HG02970 (cell line): ENCODE measurements around the gene USP34.

Experiments used
- ATAC-seq: cut with Tn5 transposase; IDR thresholded peaks from one replicate; pipeline ENCODE4 v1.9.1; 2021; ENCODE audit warnings: mild to moderate bottlenecking, moderate library complexity, moderate number of reproducible peaks; ENCODE audit not compliant: unreplicated experiment, low FRiP score

USP34 gene

DNA sequence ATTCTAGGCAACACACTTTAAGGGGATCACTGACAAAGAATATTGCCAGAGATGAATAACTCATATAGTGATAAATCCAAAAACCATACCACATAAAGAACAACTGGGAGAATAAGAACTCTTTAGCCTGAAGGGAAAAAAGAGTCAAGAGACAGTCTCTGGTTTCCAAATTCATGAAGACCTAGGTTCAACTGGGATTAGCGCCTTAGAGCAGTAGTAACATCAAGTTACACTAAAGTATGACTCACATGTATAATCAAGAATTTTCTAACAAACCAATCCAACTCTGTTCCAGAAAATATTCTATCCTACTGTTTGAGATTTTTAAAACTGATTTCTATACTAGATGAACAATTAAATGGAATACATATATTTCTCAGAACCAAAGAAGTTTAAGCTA is 93.8 kb downstream of the USP34 start:
- no peak for ATAC-seq

DNA sequence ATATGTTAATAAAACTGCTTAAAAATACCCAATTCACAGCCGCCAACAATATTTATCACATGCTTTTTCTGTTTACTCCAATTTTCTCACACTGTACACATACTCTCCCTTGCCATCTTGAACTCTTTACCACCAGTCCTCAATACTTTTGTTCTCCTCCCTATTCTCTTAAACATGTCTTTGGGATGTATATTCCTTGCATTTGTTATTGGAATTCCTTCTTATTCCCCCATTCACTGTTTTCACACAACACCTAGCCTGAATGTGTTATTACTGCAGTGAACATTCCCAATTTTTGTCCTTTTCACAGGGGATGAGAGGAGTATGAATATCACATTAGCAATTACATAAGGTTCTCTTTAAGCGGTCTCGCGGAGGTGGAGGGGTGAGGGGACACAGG is 94.7 kb downstream of the USP34 start:
- no peak for ATAC-seq

DNA sequence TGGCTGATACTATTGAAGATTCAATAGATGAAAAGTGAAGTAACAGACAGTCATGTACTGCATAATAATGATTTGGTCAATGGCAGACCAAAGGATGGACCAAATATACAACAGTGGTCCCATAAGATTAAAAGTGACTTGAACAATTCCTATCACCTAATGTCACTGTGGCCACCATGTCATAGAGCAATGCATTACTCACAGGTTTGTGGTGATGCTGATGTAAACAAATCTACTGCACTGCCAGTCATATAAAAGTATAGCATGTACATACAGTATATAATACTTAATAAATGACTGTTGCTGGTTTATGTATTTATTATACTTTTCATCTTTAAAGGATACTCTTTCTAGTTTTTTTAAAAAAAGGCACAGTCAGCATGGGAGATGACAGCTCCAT is 99.9 kb downstream of the USP34 start:
- ATAC-seq: no peak

DNA sequence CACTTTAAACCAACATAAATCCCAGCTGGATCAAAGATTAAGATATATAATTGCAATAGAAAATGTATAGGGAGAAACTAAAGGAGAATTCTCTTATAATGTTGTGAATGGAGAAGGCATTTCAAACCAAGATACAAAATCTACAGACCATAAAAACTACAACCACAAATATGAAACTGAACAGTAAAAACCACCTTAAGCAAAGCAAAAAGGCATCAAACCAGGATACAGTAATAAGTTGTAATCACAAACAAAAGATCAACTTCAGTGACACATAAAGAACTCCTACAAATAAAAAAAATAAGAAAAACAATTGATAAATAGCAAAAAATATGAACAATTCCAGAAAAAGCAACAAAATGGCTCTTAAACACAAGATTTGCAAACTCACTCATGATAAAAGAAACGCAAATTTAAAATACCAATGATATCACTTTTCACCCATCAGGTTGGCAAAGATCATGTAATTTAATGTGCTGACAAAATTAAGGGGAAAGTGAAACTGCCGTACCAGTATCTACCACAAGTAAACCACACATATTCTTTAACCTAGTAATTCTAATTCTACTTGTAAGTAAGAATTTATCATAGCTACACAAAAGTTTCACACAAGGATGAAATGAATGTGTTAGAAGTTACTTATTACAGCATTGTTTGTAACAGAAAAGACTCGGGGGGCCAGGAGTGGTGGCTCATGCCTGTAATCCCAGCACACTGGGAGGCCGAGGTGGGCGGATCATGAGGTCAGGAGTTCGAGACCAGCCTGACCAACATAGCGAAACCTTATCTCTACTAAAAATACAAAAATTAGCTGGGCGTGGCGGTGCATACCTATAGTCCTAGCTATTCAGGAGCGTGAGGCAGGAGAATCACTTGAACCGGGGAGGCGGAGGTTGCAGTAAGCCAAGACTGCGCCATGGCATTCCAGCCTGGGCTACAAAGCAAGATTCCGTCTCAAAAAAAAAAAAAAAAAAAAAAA is 101.9 kb downstream of the USP34 start:
- ATAC-seq: no peak

DNA sequence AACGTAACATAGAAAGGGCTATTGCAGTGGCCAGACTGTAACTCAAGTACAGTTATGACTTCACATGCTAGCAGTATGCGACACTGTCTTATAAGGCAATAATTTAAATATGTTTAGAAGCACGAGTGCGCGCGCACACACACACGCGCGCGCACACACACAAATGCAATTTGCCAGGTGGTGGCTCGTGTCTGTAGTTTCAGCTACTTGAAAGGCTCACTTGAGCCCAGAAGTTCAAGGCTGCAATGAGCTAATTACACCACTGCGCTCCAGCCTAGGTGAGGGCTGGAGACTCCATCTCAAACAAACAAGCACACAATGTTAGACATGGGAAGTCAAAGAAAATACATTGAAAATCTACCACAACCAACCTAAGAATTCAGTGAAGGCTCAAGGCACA is 103.7 kb downstream of the USP34 start:
- no peak for ATAC-seq

DNA sequence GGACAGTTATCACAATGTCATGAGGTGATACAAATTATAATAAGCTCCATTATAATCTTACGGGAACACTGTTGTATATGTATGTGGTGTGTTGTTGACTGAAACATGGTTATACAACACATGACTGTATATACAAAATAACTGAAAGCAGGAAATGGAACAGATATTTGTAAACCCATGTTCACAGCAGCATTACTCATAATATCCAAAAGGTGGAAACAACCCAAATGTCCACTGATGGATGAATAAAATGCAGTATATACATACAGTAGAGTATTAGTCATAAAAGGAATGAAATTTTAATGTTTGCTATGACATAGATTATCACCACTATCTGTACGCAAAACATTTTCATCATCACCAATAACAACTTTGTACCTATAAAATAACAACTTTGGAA is 107.3 kb downstream of the USP34 start:
- ATAC-seq: no peak

DNA sequence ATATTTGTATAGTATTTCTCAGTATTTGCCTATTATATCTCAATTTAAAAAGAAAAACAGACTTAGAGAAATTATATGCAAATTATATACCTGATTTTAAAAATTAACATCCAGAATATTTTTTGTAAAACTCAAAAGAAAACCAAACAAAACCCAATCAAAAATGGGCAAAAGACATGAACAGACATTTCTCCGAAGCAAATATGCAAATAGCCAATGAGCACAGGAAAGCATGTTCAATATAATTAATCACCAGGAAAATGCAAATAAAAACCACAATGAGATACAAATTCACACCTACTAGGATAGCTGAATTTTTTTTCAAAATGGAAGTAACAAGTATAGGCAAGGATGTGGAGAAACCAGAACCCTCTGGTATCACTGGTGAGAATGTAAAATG is 108.0 kb downstream of the USP34 start:
- ATAC-seq: no peak

DNA sequence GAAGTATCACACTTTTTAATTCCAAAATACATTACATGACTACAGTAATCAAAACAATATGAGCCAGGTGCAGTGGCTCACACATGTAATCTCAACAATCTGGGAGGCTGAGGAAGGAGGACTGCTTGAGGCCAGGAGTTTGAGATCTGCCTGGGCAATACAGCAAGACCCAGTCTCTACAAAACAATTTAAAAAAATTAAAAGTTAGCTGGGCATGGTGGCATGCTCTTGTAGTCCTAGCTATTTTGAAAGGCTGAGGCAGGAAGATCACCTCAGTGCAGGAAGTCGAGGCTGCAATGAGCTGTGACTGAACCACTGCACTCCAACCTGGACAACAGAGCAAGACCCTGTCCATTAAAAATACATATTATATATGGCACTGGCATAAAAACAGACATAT is 109.8 kb downstream of the USP34 start:
- ATAC-seq: no peak

DNA sequence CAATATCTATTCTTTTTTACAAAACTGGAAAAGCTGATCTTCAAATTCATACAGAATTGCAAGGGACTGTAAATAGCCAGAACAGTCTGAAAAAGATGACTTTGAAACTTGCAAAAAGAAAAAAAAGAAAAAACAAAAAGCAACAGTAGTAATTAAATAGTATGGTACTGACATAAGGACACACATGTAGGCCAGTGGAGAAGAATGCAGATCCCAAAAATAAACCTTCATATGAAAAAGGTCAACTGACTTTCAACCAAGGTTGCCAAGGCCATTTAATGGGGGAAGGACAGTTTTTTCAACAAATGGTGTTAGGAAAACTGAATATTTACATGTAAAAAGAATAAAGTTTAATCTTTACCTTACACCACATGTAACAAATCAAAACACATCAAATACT is 111.8 kb downstream of the USP34 start:
- no peak for ATAC-seq

DNA sequence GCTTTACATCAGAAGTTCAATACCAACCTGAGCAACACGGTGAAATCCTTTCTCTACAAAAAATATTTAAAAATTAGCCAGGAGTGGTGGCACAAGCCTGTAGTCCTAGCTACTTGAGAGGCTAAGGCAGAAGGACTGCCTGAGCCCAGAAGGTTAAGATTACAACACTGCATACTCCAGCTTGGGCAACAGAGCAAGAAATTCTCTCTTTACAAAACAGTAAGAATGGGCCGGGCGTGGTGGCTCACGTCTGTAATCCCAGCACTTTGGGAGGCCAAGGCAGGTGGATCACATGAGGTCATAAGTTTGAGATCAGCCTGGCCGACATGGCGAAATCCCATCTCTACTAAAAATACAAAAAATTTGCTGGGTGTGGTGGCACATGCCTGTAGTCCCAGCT is 113.2 kb downstream of the USP34 start:
- ATAC-seq: no peak

DNA sequence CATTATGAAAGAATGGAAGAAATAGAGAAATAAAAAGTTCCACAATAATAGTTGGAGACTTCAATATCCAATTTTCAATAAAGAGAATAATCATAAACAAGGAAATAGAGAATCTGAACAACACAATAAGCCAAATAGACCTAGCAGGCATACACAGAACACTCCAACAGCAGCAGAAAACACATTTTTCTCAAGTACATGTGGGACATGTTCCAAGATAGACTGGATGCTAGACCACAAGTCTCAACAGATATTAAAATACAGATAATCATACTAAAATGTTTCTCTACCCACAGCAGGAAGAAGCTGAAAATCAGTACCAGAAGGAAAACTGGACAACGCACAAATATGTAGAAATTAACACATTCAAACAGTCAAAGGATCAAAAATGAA is 113.9 kb downstream of the USP34 start:
- ATAC-seq: no peak

DNA sequence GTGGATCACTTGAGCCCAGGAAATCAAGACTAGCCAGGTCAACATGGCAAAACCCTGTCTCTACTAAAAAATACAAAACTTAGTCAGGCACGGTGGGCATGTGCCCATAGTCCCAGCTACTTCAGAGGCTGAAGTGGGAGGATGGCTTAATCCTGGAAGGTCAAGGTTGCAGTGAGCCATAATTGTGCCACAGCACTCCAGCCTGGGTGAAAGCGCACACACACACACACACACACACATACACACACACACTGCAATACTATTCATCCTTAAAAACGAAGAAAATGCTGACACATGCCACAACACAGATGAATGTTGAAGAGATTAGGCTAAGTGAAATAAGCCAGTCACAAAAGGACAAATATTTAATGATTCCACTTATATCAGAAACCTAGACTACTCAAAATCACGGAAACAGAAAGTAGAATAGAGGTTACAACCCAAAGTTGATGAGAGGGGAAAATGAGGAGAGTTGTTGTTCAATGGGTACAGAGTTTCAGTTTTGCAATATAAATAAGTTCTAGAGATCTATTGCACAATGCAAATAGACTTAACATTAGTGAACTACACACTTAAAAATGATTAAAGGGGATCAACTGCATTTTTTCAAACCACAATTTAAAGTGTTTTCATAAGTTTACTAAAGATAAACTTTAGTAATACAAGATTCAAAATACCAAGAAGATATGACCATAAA is 114.5 kb downstream of the USP34 start:
- ATAC-seq: no peak

DNA sequence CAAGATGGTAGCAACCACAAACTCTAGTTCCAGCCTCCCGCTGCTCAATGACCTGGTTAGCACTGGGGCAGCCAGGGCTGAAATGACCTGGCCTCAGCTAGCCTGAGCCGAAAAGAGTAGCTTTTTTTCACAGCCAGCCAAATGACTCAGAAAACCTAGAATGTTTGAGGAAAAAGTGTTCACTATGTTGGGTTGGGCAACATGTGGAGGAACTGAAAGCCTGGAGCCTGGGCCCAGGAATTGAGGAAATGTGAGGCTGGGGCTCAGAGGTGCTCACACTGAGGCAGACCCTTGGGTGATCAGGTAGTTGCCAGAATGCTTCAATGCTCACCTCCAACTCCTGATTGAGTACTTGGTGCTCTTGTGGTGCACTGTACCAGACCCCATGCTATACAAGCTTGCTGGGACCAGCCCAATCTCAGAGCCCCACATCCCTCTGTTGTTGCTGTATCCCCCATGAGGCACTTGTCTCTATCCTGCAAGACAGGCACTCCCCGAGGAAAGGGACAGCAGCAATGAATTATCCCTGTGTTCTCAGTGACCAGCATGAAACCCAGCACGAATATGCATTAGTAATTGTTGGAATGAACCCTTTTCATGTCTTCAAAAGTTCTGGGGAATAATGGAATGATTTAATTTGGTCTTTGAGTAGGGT is 116.2 kb downstream of the USP34 start:
- ATAC-seq: no peak

DNA sequence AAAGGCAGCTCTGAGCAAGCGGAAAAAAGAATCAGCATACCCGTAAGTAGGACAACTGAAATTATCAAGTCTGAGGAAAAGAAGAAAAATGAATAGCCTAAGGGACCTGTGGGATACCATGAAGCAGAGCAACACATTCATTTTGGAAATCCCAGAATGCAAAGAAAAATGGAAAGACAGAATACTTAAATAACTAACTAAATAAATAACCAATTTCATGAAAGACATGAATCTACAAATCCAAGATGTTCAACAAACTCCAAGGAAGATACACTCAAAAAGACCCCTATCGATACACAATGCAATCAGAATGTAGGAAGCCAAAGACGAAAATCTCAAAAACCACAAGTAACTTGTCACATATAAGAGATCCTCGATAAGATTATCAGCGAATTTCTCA is 117.0 kb downstream of the USP34 start:
- no peak for ATAC-seq

DNA sequence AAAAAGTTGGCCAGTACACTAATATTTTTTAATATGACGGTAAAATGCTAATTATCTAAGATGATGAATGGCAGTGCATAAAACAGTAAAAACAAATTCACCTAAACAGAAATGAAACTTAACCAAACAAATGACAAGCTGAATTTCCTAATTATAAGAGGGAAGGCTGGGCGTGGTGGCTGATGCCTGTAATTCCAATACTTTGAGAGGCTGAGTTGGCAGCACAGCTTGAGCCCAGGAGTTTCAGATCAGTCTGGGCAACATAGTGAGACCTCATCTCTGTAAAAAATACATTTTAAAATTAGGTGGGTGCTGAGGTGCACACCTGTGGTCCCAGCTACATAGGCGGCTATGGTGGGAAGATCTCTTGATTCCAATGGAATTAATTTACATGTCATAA is 120.1 kb downstream of the USP34 start:
- no peak for ATAC-seq

DNA sequence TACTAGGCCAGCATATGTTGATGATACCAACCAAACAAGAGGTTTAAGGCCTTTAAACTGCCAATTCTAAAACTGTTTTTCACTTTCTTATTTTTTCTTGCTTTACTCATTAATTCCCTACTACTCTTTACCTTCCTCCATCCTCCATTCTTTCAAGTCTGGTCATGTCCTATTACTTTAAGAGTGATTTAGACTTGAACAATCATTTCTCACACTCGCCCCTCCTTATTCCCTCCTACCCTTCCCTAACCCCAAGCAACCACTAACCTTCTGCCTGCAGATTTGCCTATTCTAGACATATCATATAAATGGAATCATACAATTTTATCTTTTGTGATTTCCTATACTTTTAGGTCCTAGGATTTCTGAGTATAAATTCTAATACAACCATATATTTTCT is 127.7 kb downstream of the USP34 start:
- ATAC-seq: no peak

DNA sequence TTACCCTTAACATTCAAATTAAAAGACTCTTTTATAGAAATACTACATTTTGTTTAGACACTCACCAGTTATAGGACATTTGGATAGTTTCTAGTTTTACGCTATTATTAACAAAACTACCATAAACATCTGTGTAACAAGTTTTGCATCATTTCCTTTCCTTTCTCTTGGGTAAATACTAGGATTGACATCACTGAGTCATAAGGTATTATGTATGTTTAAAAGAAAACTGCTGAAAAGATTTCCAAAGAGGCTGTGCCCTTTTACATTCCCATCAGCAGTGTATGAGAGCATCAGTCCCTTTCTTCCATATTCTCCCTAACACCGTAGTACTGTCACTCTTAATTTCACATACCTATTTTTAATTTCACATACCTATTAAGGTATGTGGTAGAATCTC is 130.6 kb downstream of the USP34 start:
- no peak for ATAC-seq

DNA sequence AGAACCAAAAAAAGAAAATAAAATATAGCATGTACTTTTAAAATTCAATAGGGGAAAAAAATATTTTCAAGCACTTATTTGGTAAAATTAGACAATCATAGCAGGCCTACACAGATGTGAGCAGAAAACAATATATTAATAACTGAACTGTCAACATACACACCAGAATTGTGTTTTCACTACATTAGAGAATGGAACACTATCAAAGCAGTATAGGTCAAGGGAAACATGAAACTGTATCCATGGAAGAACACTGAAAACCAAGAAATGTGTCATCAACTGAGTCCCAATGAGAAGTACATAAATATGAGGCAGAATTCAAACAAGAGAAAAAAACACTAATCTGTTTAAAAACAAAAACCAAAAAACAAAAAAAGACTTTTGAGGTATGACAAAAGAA is 132.4 kb downstream of the USP34 start:
- ATAC-seq: no peak

DNA sequence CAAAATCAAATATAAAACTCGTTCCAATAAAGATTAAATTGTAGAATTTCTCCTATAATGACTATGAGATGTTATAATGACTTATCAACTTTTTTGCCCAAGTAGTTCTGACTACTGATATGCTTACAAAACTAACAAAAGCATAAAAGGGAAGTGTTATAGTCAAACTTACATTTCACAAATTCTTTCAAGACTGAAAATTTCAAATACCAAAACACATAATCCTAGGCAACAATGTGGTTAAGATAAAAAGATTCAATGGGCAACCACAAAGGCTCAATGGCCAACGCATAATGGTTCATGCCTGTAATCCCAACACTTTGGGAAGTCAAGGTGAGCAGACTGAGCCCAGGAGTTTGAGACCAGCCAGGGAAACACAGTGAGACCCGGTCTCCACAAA is 135.7 kb downstream of the USP34 start:
- no peak for ATAC-seq

DNA sequence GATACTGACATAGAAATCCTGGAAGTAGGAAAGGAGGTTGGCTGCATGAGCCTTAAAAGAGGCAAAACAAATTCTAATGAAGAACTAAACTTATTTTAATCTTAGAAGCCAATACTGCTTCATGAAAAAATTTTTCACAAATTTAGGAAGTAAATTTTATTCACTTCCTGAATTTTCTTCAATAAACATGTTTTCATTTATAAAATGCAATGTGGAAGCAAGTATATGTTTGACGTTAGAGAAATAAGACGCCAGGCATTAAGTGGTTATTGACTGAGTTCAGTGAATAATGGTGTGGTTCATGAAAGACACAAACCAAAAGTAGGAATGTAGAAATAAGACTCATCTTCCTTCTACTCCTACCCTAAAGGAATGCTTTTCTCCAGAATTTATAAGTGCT is 136.4 kb downstream of the USP34 start:
- no peak for ATAC-seq

DNA sequence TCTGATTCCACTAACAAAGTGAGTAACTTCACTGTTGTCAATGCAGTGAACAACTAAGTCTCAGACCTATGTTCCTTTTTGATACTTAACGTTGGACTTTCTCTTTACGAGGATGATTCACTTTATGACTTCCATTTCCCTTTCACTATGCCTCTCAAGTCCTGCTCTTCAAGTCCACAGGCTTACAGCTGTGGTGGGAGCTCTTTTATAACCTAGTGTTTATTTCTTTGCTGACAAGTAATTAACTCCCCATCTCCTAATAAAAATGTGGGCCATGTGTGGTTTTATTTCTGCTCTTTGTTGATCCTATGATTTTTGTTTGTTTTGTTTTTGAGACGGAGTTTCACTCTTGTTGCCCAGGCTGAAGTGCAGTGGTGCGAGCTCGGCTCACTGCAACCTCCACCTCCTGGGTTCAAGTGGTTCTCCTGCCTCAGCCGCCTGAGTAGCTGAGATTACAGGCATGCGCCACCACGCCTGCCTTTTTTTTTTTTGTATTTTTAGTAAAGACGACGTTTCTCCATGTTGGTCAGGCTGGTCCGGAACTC is 142.1 kb downstream of the USP34 start:
- no peak for ATAC-seq
